Psoas muscle (tissue), 8 donors: ENCODE measurements around the gene ERC2. TPM values are rescaled to one million over a fixed set of nuclear protein-coding genes. Genes with fewer than 3 reads are reported as not detected.

Experiments
- ATAC-seq, 4 donors: fragments of 200-7000 bp; cut with Tn5 transposase; one replicate each; pipeline ENCODE4 v1.9.1; 2020; ENCODE audit warnings: moderate library complexity in 3 of 4, mild to moderate bottlenecking in 2 of 4
- DNase-seq, 2 donors: peaks; one replicate each; pipeline ENCODE4 v3.0.0-alpha.2; 2020
- H3K27ac ChIP-seq: fragments of 200-600 bp; one replicate; pipeline ENCODE4 v1.8.0; 2022
- H3K27me3 ChIP-seq, 3 donors: fragments of 200-600 bp in 1 of 3; one replicate each; pipeline versions ENCODE4 v1.6.1 to v1.8.0; 2013 to 2022; ENCODE audit warnings: low read length in 2 of 3, mild to moderate bottlenecking in 2 of 3, moderate library complexity in 1 of 3; ENCODE audit not compliant: insufficient read depth in 3 of 3
- H3K36me3 ChIP-seq, 2 donors: fragments of 200-600 bp in 1 of 2; one replicate each; pipeline versions ENCODE4 v1.6.1 to v1.8.0; 2013 to 2022; ENCODE audit warnings: low read depth in 1 of 2, mild to moderate bottlenecking in 1 of 2, moderate library complexity in 1 of 2; ENCODE audit not compliant: insufficient read depth in 1 of 2
- H3K4me1 ChIP-seq: fragments of 200-600 bp; one replicate; pipeline ENCODE4 v1.8.0; 2022
- H3K4me3 ChIP-seq: fragments of 200-600 bp; one replicate; pipeline ENCODE4 v1.8.0; 2022; ENCODE audit warnings: mild to moderate bottlenecking
- H3K9me3 ChIP-seq: fragments of 200-600 bp; one replicate; pipeline ENCODE4 v1.8.0; 2022
- CTCF ChIP-seq: fragments of 200-600 bp; IDR thresholded peaks from one replicate; pipeline ENCODE4 v1.8.0; 2022; ENCODE audit warnings: antibody characterized with exemption
- WGBS, 3 donors: extraction: QIAGEN DNeasy Blood & Tissue Kit; methylation state at CpG; one replicate each; pipeline versions ENCODE4 v1.1.6 to v1.1.7; 2013; 5-methylcytosine and 5-hydroxymethylcytosine counted together
- intact Hi-C, 2 donors: fragments of 100-400 bp; cut with DNase I; formaldehyde crosslinking; loops; one replicate each; pipeline versions ENCODE4 v1.11.0 to v1.14.2; 2022
- polyA plus RNA-seq, 3 donors: library from polyadenylated mRNA; stranded (reverse); fragments of 200-250 nt; gene quantifications; one replicate each; pipeline ENCODE4 v1.2.3, GENCODE V29; 2013
- total RNA-seq, 4 donors: library from RNA; stranded (reverse); fragmentation: NEBNext Ultra II Directional in 2 of 4; extraction: Animal tissue kit (Norgen Biotek cat#: 25700) in 2 of 4; gene quantifications; one replicate each; pipeline versions ENCODE4 v1.2.1 to v1.2.4, GENCODE V29; 2021 to 2023
- donor health status: healthy with polysubstance abuse.
- donor health status: DM: no; HTN: no; CAD: no; lungs with moderate emphysema.
- donor health status: Bipolar disorder and iron deficiency.
- donor health status: healthy.
- donor health status: DM: yes; HTN: yes; CAD: no.
- donor health status: DM: no; HTN: no; CAD: no.
- donor health status: DM: no; HTN: no; CAD: no.
- donor health status: DM: yes; HTN: yes; CAD: no.

Gene ERC2
- total and polyA plus RNA-seq, 7 donors = 0.04 to 0.15 TPM; not detected in 5

DNA sequence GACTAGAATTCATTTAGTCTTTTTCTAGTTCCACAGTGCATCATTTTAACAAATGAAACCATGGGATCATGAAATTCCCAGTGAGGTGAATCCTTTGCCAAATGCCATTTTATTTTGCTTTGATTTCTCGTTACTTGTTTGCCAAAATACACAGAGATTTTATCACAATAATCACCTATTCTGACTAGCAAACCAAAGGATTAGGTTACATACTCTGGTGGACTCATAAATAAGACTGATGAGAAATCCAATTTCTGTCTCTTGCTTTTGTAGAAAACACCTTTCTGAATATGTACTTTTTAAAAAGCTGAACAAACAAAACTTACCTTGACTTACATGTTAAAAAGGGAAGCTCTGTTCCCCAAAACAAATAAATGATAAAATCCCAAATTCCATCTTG is 12.2 kb downstream of the ERC2 start:
- Histone ChIP-seq H3K4me3 (no peak overlapping the region), H3K9me3 (no peaks in the 10 kb centered on the region), H3K4me1 (no peaks in the 10 kb centered on the region), H3K27ac (no peak overlapping the region), H3K27me3 (peaks cover 0 to 4% (median 0%) of the 10 kb centered on the region in 3 donors), H3K36me3 (no peaks in the 10 kb centered on the region)
- 26 to 35% (median 27%) methylated on average over 1 of the region's 1 CpG for WGBS, 3 donors
- no peak for ATAC-seq
- no peak for TF ChIP-seq CTCF
- DNase-seq = no peak
- intact Hi-C loops = no loop called here

DNA sequence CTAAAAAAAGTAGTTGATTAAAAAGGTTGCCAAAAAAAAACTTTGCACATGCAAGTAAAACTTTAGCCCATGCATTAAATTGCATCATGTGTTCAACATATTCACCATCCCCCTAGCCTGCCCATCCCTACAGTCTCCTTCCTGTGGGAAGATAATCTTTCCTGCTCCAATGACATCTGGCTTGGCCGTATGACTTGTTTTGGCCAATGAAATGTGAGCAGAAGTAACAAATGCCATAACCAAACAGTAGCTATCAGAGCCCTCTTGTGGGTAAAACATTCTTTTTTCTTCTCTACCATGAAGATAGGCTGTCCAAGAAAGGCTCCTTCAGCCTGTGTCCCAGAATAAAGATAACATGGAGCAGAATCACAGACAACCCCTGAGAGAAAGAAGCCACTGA is 15.3 kb downstream of the ERC2 start:
- intact Hi-C loops = no loop called here
- no peak for TF ChIP-seq CTCF

GRCh38 chr3:56452085-56452484 is 16.2 kb downstream of the ERC2 start:
- no peak for TF ChIP-seq CTCF
- no peaks in the 10 kb centered on the region for H3K27me3 ChIP-seq
- no peaks in the 10 kb centered on the region for H3K36me3 ChIP-seq
- no peaks in the 10 kb centered on the region for H3K9me3 ChIP-seq
- H3K4me3 ChIP-seq = no peak overlapping the region
- intact Hi-C loops = no loop called here
- ATAC-seq = no peak
- no peak overlapping the region for H3K27ac ChIP-seq
- DNase-seq = no peak
- no peaks in the 10 kb centered on the region for H3K4me1 ChIP-seq

More for the DNA sequence above, 15.3 kb downstream of the ERC2 start:
- WGBS, 3 donors = 10 to 21% (median 11%) methylated on average over 1 of the region's 1 CpG
- DNase-seq = no peak
- H3K36me3 ChIP-seq = no peaks in the 10 kb centered on the region
- H3K9me3 ChIP-seq = no peaks in the 10 kb centered on the region
- ATAC-seq = no peak
- H3K4me3 ChIP-seq = no peak overlapping the region
- no peaks in the 10 kb centered on the region for H3K4me1 ChIP-seq
- H3K27ac ChIP-seq = no peak overlapping the region
- H3K27me3 ChIP-seq = no peaks in the 10 kb centered on the region

- intact Hi-C loops = no loop called here
- ATAC-seq = no peak
- H3K4me3 ChIP-seq = no peak overlapping the region
- no peaks in the 10 kb centered on the region for H3K4me1 ChIP-seq
- DNase-seq = no peak
- no peaks in the 10 kb centered on the region for H3K27me3 ChIP-seq
- no peaks in the 10 kb centered on the region for H3K36me3 ChIP-seq
- H3K27ac ChIP-seq = no peak overlapping the region
- H3K9me3 ChIP-seq = no peaks in the 10 kb centered on the region
- WGBS, 3 donors = 76 to 84% (median 83%) methylated on average over 3 of the region's 3 CpGs
- TF ChIP-seq CTCF = no peak
Observed at GRCh38 chr3:56443372-56443771, 24.9 kb downstream of the ERC2 start.

- Histone ChIP-seq H3K36me3 (no peaks in the 10 kb centered on the region), H3K4me3 (no peak overlapping the region), H3K9me3 (peaks cover 3% of the 10 kb centered on the region), H3K4me1 (no peaks in the 10 kb centered on the region), H3K27ac (no peak overlapping the region), H3K27me3 (no peaks in the 10 kb centered on the region)
- no peak for TF ChIP-seq CTCF
- 59 to 60% (median 59%) methylated on average over 6 of the region's 6 CpGs for WGBS, 3 donors
- no peak for DNase-seq
- no peak for ATAC-seq
- intact Hi-C loops = no loop called here
Observed at GRCh38 chr3:56428667-56429066, 39.6 kb downstream of the ERC2 start.
